NCI-H2196 (cell line): ENCODE data around the gene HPS4.

Experiments
- DNase-seq: peaks from one replicate; lab custom pipeline; 2025; ENCODE audit not compliant: unreplicated experiment; lab: John Stamatoyannopoulos, UW

The HPS4 gene

GRCh38 chr22:26470807-26471206 is 12.8 kb downstream of the HPS4 start:
- DNase-seq, result no peak

GRCh38 chr22:26466196-26466595 is 17.4 kb downstream of the HPS4 start:
- DNase-seq, result no peak

GRCh38 chr22:26464312-26464711 is 19.3 kb downstream of the HPS4 start:
- DNase-seq, result no peak

- DNase-seq, result no peak
Measured at GRCh38 chr22:26463688-26464087, 19.9 kb downstream of the HPS4 start.

GRCh38 chr22:26463101-26463661 is 20.4 kb downstream of the HPS4 start:
- DNase-seq, result no peak

- no peak for DNase-seq
Measured at GRCh38 chr22:26462641-26463040, 20.9 kb downstream of the HPS4 start.

- no peak for DNase-seq
Measured at GRCh38 chr22:26462051-26462450, 21.5 kb downstream of the HPS4 start.

- peak; percentile 38 for DNase-seq
Measured at GRCh38 chr22:26461188-26461810, 22.3 kb downstream of the HPS4 start.

- DNase-seq, result no peak
Measured at GRCh38 chr22:26460202-26460601, 23.4 kb downstream of the HPS4 start.

GRCh38 chr22:26457661-26458272 is 25.8 kb downstream of the HPS4 start:
- no peak for DNase-seq

GRCh38 chr22:26453812-26454500 is 29.6 kb downstream of the HPS4 start:
- DNase-seq, result no peak

- DNase-seq, result no peak
Measured at GRCh38 chr22:26453216-26453615, 30.4 kb downstream of the HPS4 start.

- DNase-seq, result no peak
Measured at GRCh38 chr22:26452236-26453016, 31.2 kb downstream of the HPS4 start.

GRCh38 chr22:26450453-26451185 is 33.0 kb downstream of the HPS4 start:
- no peak for DNase-seq

- no peak for DNase-seq
Measured at GRCh38 chr22:26448941-26449340, 34.6 kb downstream of the HPS4 start.

- no peak for DNase-seq
Measured at GRCh38 chr22:26448334-26448733, 35.2 kb downstream of the HPS4 start.

GRCh38 chr22:26447584-26448329 is 35.8 kb downstream of the HPS4 start:
- DNase-seq, result no peak

- DNase-seq, result no peak
Measured at GRCh38 chr22:26446808-26447515, 36.6 kb downstream of the HPS4 start.

- no peak for DNase-seq
Measured at GRCh38 chr22:26445577-26446275, 37.9 kb downstream of the HPS4 start.
